ENCODE data around the gene NRN1L.

The NRN1L gene

GRCh38 chr16:67928147-67928546 lies 43.5 kb downstream of the NRN1L start:
- DNase-seq = peak in 1 of 42 donors; percentile 8
- intact Hi-C loops (cut with DNase I) = loop anchor here (2.0 to 10.0 kb wide), 2 partner anchors 45 to 113 kb away; no protein-coding TSS in a partner anchor

- peak; percentile 78 to 93 (median 86) for DNase-seq
- intact Hi-C loops (cut with DNase I) = loop anchor here (2.0 to 10.0 kb wide), 2 partner anchors 46 to 114 kb away; no protein-coding TSS in a partner anchor
These were observed 44.1 kb downstream of the NRN1L start for GRCh38 chr16:67928561-67929364.

GRCh38 chr16:67930191-67930590 lies 45.5 kb downstream of the NRN1L start:
- peak in 1 of 42 donors; percentile 8 for DNase-seq
- intact Hi-C loops (cut with DNase I) = no loop called here

- DNase-seq = peak in 1 of 42 donors; percentile 9
- intact Hi-C loops (cut with DNase I) = no loop called here
These were observed 46.1 kb downstream of the NRN1L start for GRCh38 chr16:67930678-67931211.

- intact Hi-C loops (cut with DNase I) = no loop called here
- DNase-seq = peak in 1 of 42 donors; percentile 10
These were observed 47.2 kb downstream of the NRN1L start, which contains the start of gene CTRL for GRCh38 chr16:67931712-67932461. CTRL (minus strand) TSS chr16:67931862; CDS start chr16:67931852, 10 bp downstream.

GRCh38 chr16:67932462-67932840 lies 47.8 kb downstream of the NRN1L start:
- intact Hi-C loops (cut with DNase I) = no loop called here
- DNase-seq = no peak

GRCh38 chr16:67933805-67934204 lies 49.1 kb downstream of the NRN1L start:
- intact Hi-C loops (cut with DNase I) = no loop called here
- no peak for DNase-seq

GRCh38 chr16:67934306-67935100 lies 49.8 kb downstream of the NRN1L start:
- DNase-seq = peak in 2 of 42 donors; percentile 15 to 52
- intact Hi-C loops (cut with DNase I) = no loop called here

GRCh38 chr16:67935101-67935401 lies 50.4 kb downstream of the NRN1L start:
- DNase-seq = no peak
- intact Hi-C loops (cut with DNase I) = no loop called here

GRCh38 chr16:67935402-67936123 lies 50.9 kb downstream of the NRN1L start:
- intact Hi-C loops (cut with DNase I) = no loop called here
- peak; percentile 93 to 100 (median 97) for DNase-seq

All from head of caudate nucleus (tissue), 42 donors.